Upper lobe of left lung (tissue), 6 donors: ENCODE results near the gene SCFD2. TPM values are rescaled to one million over a fixed set of nuclear protein-coding genes. Genes with fewer than 3 reads are reported as not detected.
"Not testable (repeated sequence)": the region's sequence is repeated elsewhere in the genome, so short reads cannot be mapped to it uniquely, and the experiment has no call there.

Experiments used
- ATAC-seq, 2 donors: fragments of 200-7000 bp; cut with Tn5 transposase; one replicate each; pipeline ENCODE4 v1.9.1; 2022; ENCODE audit warnings: mild to moderate bottlenecking in 2 of 2, moderate library complexity in 2 of 2; ENCODE audit not compliant: low FRiP score in 2 of 2
- DNase-seq, 2 donors: peaks; one replicate each; pipeline ENCODE4 v3.0.0-alpha.2; 2019 to 2020
- H3K27ac ChIP-seq, 4 donors: fragments of 200-600 bp; sonication (generic); one replicate each; pipeline ENCODE4 v1.5.1; 2016 to 2019
- H3K27me3 ChIP-seq, 4 donors: fragments of 200-600 bp; sonication (generic); one replicate each; pipeline ENCODE4 v1.5.1; 2017 to 2019
- H3K36me3 ChIP-seq, 4 donors: fragments of 200-600 bp; sonication (generic); one replicate each; pipeline ENCODE4 v1.5.1; 2016 to 2019
- H3K4me1 ChIP-seq, 4 donors: fragments of 200-600 bp; sonication (generic); one replicate each; pipeline ENCODE4 v1.5.1; 2018 to 2019
- H3K4me3 ChIP-seq, 4 donors: fragments of 200-600 bp; sonication (generic); one replicate each; pipeline ENCODE4 v1.5.1; 2017 to 2019; ENCODE audit warnings: mild to moderate bottlenecking in 2 of 4, moderate library complexity in 1 of 4
- H3K9me3 ChIP-seq, 4 donors: fragments of 200-600 bp; sonication (generic); one replicate each; pipeline ENCODE4 v1.5.1; 2018 to 2019
- CTCF ChIP-seq, 6 experiments: fragments of 450-650 bp in 4 of 6; fragments of 200-600 bp in 2 of 6; sonication (generic) in 2 of 6; IDR thresholded peaks; one replicate each; pipeline ENCODE4 v1.5.1; 2016 to 2019; ENCODE audit warnings: antibody characterized with exemption in 6 of 6
- EP300 ChIP-seq, 4 donors: sonication (generic); formaldehyde crosslinking; IDR thresholded peaks; one replicate each; pipeline ENCODE4 v1.5.1; 2017; ENCODE audit warnings: antibody characterized with exemption in 4 of 4, control low read depth in 2 of 4
- POLR2A ChIP-seq, 4 donors: fragments of 450-650 bp; IDR thresholded peaks; one replicate each; pipeline ENCODE4 v1.5.1; 2016 to 2017; ENCODE audit warnings: antibody characterized with exemption in 4 of 4, mild to moderate bottlenecking in 2 of 4
- POLR2AphosphoS5 ChIP-seq, 2 donors: sonication (generic); formaldehyde crosslinking; IDR thresholded peaks; one replicate each; pipeline ENCODE4 v1.5.1; 2017; ENCODE audit warnings: antibody characterized with exemption in 2 of 2
- WGBS, 2 donors: methylation state at CpG; one replicate each; pipeline ENCODE4 v1.1.5; 2017 to 2018; 5-methylcytosine and 5-hydroxymethylcytosine counted together
- total RNA-seq, 6 donors: library from RNA; depleted of rRNA in 4 of 6; stranded (reverse); fragments of >200 nt in 4 of 6; gene quantifications; one replicate each; pipeline versions ENCODE4 v1.1.0 to v1.2.1, GENCODE V29; 2016 to 2021
- donor health status: DM: no; HTN: no; CAD: no; lungs with moderate emphysema.
- donor health status: DM: no; HTN: yes; CAD: no; lungs with severe emphysema.

SCFD2 gene
- total RNA-seq, 6 donors from 2014 or later = 15.2 to 33.5 (median 20.0) TPM

DNA sequence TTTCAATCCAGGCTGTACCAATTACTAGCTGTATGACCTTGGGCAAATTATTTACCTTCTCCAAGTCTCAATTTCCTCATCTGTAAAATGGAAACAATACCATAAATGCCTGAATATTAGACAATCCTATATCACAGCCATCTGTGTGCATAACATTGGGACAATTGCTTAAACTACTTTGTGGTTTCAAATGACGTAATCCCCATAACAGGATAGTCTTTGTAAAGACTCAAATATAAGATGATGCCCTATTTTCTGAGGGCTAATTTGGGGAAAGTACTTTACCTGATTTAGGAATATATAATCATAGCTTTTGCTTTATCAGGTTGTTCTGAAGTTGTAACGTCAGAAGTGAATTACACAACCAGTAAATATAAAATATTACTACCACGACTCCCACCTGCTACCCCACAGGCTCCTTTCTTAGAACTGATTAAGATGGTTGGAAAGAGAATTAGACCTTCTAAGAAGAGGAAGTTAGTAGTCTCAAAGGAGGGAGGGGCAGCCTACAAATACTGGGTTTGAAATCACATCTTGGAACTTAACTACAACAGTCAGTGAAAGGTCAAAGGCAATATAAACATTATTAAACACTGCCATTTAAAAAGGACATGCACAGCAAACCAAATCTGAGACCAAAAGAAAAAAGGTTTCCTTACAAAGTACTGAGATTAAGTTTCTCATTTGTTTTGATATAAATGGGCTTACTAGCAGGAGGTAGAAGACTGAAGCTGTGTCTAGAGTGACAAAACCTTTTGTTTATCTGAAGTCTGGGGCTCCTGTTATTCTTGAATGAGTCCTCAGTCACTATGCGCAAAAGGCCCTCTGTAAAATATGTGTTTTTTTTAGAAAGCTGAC, 215.0 kb downstream of the SCFD2 start:
- Histone ChIP-seq H3K4me3 (no peak overlapping the region), H3K4me1 (peaks cover 0 to 5% (median 2%) of the 10 kb centered on the region in 4 donors), H3K9me3 (no peaks in the 10 kb centered on the region), H3K27me3 (no peaks in the 10 kb centered on the region), H3K27ac (no peak overlapping the region), H3K36me3 (no peaks in the 10 kb centered on the region)
- DNase-seq (no peak), ATAC-seq (no peak)
- TF ChIP-seq POLR2AphosphoS5 (IDR thresholded peaks at IDR 0.05) (no peak), POLR2A (IDR thresholded peaks at IDR 0.05) (no peak), CTCF (IDR thresholded peaks at IDR 0.05) (no peak), EP300 (IDR thresholded peaks at IDR 0.05) (no peak)
- 69 to 73% methylated on average over 4 of the region's 4 CpGs for WGBS, 2 donors

DNA sequence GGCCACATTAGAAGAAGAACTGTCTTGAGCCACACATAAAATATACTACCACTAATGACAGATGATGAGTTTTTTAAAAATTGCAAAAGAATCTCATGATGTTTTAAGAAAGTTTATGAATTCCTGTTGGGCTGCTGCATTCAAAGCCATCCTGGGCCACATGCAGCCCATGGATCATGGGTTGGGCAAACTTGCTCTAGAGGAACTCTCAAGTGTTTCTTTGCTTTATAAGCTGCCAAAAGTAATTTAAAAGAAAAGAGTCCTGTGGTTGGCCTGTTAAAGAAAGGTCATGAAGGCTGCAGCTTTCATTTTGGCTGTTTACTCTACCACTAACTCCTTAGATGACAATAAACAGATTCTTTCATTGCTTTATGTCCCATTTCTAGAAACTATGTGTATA, 218.2 kb downstream of the SCFD2 start:
- Histone ChIP-seq H3K9me3 (no peaks in the 10 kb centered on the region), H3K4me3 (no peak overlapping the region), H3K36me3 (peaks cover 0 to 8% (median 1%) of the 10 kb centered on the region in 4 donors), H3K27me3 (no peaks in the 10 kb centered on the region), H3K27ac (no peak overlapping the region), H3K4me1 (peaks cover 0 to 5% (median 2%) of the 10 kb centered on the region in 4 donors)
- TF ChIP-seq EP300 (IDR thresholded peaks at IDR 0.05) = no peak
- DNase-seq (no peak), ATAC-seq (no peak)

DNA sequence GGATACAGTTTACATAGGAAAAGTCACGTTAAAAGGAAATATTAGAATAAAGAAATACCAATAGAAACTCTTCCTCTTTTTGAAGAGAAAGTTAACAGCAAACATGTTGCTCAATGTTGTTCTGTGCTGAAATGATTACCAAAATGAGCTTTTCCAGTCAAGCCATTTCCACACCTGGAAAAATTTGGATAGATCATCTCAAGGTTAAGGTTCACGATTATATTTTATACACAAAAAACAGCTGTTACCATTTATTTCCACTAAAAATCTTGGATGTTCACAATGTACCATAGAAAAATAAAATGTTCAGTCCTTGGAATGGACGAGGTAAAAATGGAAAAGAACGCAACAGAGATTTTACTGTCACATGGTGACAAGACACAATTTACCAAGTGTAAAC, 218.7 kb downstream of the SCFD2 start:
- Histone ChIP-seq H3K27me3 (no peaks in the 10 kb centered on the region), H3K36me3 (peaks cover 0 to 8% (median 1%) of the 10 kb centered on the region in 4 donors), H3K4me3 (no peak overlapping the region), H3K4me1 (peaks cover 0 to 5% (median 2%) of the 10 kb centered on the region in 4 donors), H3K9me3 (no peaks in the 10 kb centered on the region), H3K27ac (no peak overlapping the region)
- 80 to 81% methylated on average over 4 of the region's 4 CpGs for WGBS, 2 donors
- ATAC-seq = no peak
- DNase-seq = no peak
- TF ChIP-seq EP300 (IDR thresholded peaks at IDR 0.05) (no peak), CTCF (IDR thresholded peaks at IDR 0.05) (no peak), POLR2AphosphoS5 (IDR thresholded peaks at IDR 0.05) (no peak), POLR2A (IDR thresholded peaks at IDR 0.05) (no peak)

DNA sequence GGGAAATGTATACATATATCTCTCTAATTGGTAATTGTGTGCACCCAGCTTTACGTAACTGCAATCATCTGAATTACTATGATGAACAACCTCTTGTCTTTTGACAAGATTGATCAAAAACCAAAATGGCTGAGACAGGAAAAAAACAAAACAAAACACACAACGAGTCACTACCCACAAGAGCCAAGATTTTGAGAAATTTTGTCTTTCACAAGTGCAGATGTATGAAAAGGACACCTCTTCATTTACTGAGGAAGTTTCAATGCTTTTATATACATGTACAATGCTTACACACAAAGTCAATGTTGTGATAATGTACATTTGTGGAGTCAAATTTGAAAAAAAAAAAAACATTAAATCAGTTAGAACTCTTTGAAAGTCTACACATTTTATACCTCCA, 224.6 kb downstream of the SCFD2 start:
- no peak for TF ChIP-seq CTCF (IDR thresholded peaks at IDR 0.05)
- TF ChIP-seq EP300 (IDR thresholded peaks at IDR 0.05) = no peak
- WGBS, 2 donors = 84 to 89% methylated on average over 2 of the region's 2 CpGs
- Histone ChIP-seq H3K36me3 (peaks cover 0 to 8% (median 1%) of the 10 kb centered on the region in 4 donors), H3K4me3 (no peak overlapping the region), H3K27ac (no peak overlapping the region), H3K9me3 (no peaks in the 10 kb centered on the region), H3K4me1 (no peaks in the 10 kb centered on the region), H3K27me3 (no peaks in the 10 kb centered on the region)
- no peak for DNase-seq
- ATAC-seq = no peak

DNA sequence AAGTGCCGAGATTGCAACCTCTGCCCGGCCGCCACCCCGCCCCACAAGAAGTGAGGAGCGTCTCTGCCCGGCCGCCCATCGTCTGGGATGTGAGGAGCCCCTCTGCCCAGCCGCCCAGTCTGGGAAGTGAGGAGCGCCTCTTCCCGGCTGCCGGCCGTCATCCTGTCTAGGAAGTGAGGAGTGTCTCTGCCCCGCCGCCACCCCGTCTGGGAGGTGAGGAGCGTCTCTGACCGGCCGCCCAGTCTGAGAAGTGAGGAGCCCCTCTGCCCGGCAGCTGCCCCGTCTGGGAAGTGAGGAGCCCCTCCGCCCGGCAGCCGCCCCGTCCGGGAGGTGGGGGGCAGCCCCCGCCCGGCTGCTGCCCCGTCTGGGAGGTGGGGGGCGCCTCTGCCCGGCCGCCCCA, 226.6 kb downstream of the SCFD2 start:
- WGBS, 2 donors = 75 to 94% methylated on average over 4 of the region's 32 CpGs
- not testable (repeated sequence) for H3K4me1 ChIP-seq, H3K4me3 ChIP-seq, H3K27ac ChIP-seq, H3K9me3 ChIP-seq, H3K36me3 ChIP-seq, ATAC-seq, H3K27me3 ChIP-seq
- peak in 1 of 2 donors; percentile 73 for DNase-seq

DNA sequence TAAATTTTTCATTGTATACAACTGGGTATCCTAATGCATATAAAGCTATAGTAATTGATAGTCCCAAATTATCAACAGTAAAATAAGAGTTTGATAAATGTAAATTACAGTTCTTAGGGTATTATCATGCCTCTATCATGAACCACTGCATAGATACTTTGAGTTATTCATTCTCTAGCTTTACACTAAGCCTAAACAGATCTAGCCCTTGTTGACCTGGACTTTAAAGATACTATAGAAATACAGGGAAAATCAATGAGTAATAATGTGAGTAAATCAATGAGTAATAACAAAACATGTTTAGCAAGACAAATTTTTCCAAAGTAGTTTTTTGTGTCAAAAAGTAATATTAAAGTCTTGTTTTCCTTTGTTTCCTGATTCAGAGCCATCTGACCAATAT, 228.4 kb downstream of the SCFD2 start:
- Histone ChIP-seq H3K27ac (no peak overlapping the region), H3K27me3 (no peaks in the 10 kb centered on the region), H3K36me3 (no peaks in the 10 kb centered on the region), H3K4me3 (no peak overlapping the region), H3K9me3 (no peaks in the 10 kb centered on the region), H3K4me1 (no peaks in the 10 kb centered on the region)
- TF ChIP-seq EP300 (IDR thresholded peaks at IDR 0.05) (no peak), POLR2A (IDR thresholded peaks at IDR 0.05) (no peak), CTCF (IDR thresholded peaks at IDR 0.05) (no peak), POLR2AphosphoS5 (IDR thresholded peaks at IDR 0.05) (no peak)
- ATAC-seq = no peak
- no peak for DNase-seq
